Cardiac fibroblast (primary cell): ENCODE results near the gene USP35.
A peak's percentile ranks its signal among the peaks of the same experiment; 100 is the strongest.

Source experiments
- DNase-seq, 2 donors: peaks; one replicate each; pipeline versions ENCODE4 v3.0.0 to v3.0.0-alpha.2; 2010; ENCODE audit warnings: low read depth in 2 of 2
- H3K4me3 ChIP-seq, 2 donors: replicated peaks in 1 of 2; 1 replicate in 1 of 2; 2 replicates in 1 of 2; pipeline ENCODE4 v1.5.1; 2011; ENCODE audit warnings: low read depth in 2 of 2, low read length in 2 of 2, mild to moderate bottlenecking in 2 of 2, moderate library complexity in 1 of 2
- CTCF ChIP-seq: IDR thresholded peaks from one replicate; pipeline ENCODE4 v1.5.1; 2011; ENCODE audit warnings: low read depth, mild to moderate bottlenecking, low read length, inconsistent platforms

USP35 gene

GRCh38 chr11:78224506-78224905 is 35.8 kb downstream of the USP35 start:
- no peak for DNase-seq
- no peak for TF ChIP-seq CTCF
- no peak overlapping the region for H3K4me3 ChIP-seq

GRCh38 chr11:78224906-78225420 is 36.2 kb downstream of the USP35 start:
- no peak overlapping the region for H3K4me3 ChIP-seq
- DNase-seq, result no peak
- TF ChIP-seq CTCF, result no peak

- DNase-seq, result no peak
- TF ChIP-seq CTCF, result no peak
- H3K4me3 ChIP-seq, result no peak overlapping the region
These were observed 38.3 kb downstream of the USP35 start for GRCh38 chr11:78226684-78227680.

GRCh38 chr11:78227921-78228320 is 39.2 kb downstream of the USP35 start:
- no peak for DNase-seq
- no peak overlapping the region for H3K4me3 ChIP-seq
- TF ChIP-seq CTCF, result no peak

- DNase-seq, result peak; percentile 69 to 76
- peak; percentile 56 for TF ChIP-seq CTCF
- H3K4me3 ChIP-seq, result no peak overlapping the region
These were observed 39.7 kb downstream of the USP35 start for GRCh38 chr11:78228467-78228866.

GRCh38 chr11:78229106-78229505 is 40.4 kb downstream of the USP35 start:
- DNase-seq, result no peak
- H3K4me3 ChIP-seq, result no peak overlapping the region
- TF ChIP-seq CTCF, result no peak
